K562 (cell line): ENCODE data around the gene SAT2. TPM values are rescaled to one million over a fixed set of nuclear protein-coding genes. Genes with fewer than 3 reads are reported as not detected.

Experiments
- ATAC-seq: fragments of 200-7000 bp; cut with Tn5 transposase; 3 replicates; pipeline ENCODE4 v1.9.1; 2020; ENCODE audit warnings: moderate library complexity
- BruUV-seq: library from RNA; stranded (reverse); fragments of 400-500 nt; replicated peaks from 2 replicates; lab custom pipeline; 2021; lab: Mats Ljungman, UMichigan
- CTCF ChIA-PET: fragments of 300-600 bp; formaldehyde crosslinking; extraction: SDS; loops from one replicate; lab custom pipeline; 2021; ENCODE audit warnings: low intra/inter-chr PET ratio; lab: Yijun Ruan, JAX
- POLR2A ChIA-PET: fragments of 300-600, 350-650 bp; sonication (Branson Sonifier 250); formaldehyde crosslinking; extraction: SDS; loops from one replicate; lab custom pipeline; 2021; ENCODE audit warnings: antibody characterized with exemption, inconsistent platforms; lab: Yijun Ruan, JAX
- DNase-seq, 4 experiments: peaks; one replicate each; pipeline versions ENCODE4 v3.0.0 to v3.0.0-alpha.2; 2011 to 2018; ENCODE audit warnings: low spot score in 3 of 4, mixed read lengths in 3 of 4; ENCODE audit errors: extremely low read depth in 1 of 4
- FAIRE-seq: peaks from 2 replicates; lab custom pipeline; 2011; peaks lifted over from hg19 to GRCh38; lab: Jason Lieb, UNC
- H2AFZ ChIP-seq: 2 replicates; pipeline ENCODE4 v1.6.0; 2011; ENCODE audit warnings: low read depth, low read length, control low read depth, inconsistent platforms
- H3K27ac ChIP-seq: fragments of 200-600 bp; 3 replicates; pipeline ENCODE4 v1.8.0; 2011; ENCODE audit warnings: low read depth, mild to moderate bottlenecking, control low read depth, inconsistent platforms, low read length, moderate library complexity, mixed read lengths; ENCODE audit errors: extremely low read depth
- H3K27me3 ChIP-seq, 2 experiments: fragments of 300-600 bp in 1 of 2; 2 replicates in 1 of 2; 3 replicates in 1 of 2; pipeline versions ENCODE4 v1.6.0 to v1.8.0; 2011; ENCODE audit warnings: inconsistent platforms in 2 of 2, low read length in 2 of 2, mild to moderate bottlenecking in 1 of 2, mixed read lengths in 1 of 2, moderate library complexity in 1 of 2; ENCODE audit not compliant: control insufficient read depth in 2 of 2, insufficient read depth in 2 of 2
- H3K36me3 ChIP-seq: fragments of 300-600 bp; 3 replicates; pipeline ENCODE4 v1.8.0; 2011; ENCODE audit warnings: mild to moderate bottlenecking, low read length, inconsistent platforms; ENCODE audit not compliant: control insufficient read depth, insufficient read depth
- H3K4me1 ChIP-seq, 2 experiments: fragments of 200-600 bp in 1 of 2; replicated peaks in 1 of 2; 2 replicates in 1 of 2; 3 replicates in 1 of 2; pipeline versions ENCODE4 v1.5.1 to v1.8.0; 2011; ENCODE audit warnings: inconsistent platforms in 2 of 2, low read length in 2 of 2, mild to moderate bottlenecking in 1 of 2, mixed read lengths in 1 of 2, moderate library complexity in 1 of 2; ENCODE audit not compliant: control insufficient read depth in 2 of 2, insufficient read depth in 2 of 2
- H3K4me2 ChIP-seq: 2 replicates; pipeline ENCODE4 v1.6.1; 2011; ENCODE audit warnings: low read length, control low read depth, inconsistent platforms, mixed read lengths; ENCODE audit not compliant: insufficient read depth
- H3K4me3 ChIP-seq: fragments of 200-600 bp; sonication (generic), shearing (Covaris generic); 2 replicates; pipeline ENCODE4 v1.5.1; 2016; ENCODE audit warnings: control low read depth, inconsistent platforms
- H3K79me2 ChIP-seq: fragments of 200-600 bp; 3 replicates; pipeline ENCODE4 v1.8.0; 2011; ENCODE audit warnings: low read length, inconsistent platforms; ENCODE audit not compliant: control insufficient read depth, insufficient read depth
- H3K9ac ChIP-seq, 2 experiments: 2 replicates each; pipeline versions ENCODE4 v1.6.0 to v1.6.1; 2011; ENCODE audit warnings: low read depth in 2 of 2, low read length in 2 of 2, control low read depth in 1 of 2, inconsistent platforms in 1 of 2, mild to moderate bottlenecking in 1 of 2, mixed read lengths in 1 of 2; ENCODE audit not compliant: insufficient read depth in 1 of 2
- H3K9me1 ChIP-seq: one replicate; pipeline ENCODE4 v1.6.0; 2011; ENCODE audit warnings: inconsistent platforms, mild to moderate bottlenecking, low read length, moderate library complexity; ENCODE audit not compliant: control insufficient read depth, insufficient read depth
- H3K9me3 ChIP-seq: replicated peaks from 2 replicates; pipeline ENCODE4 v1.5.1; 2011; ENCODE audit warnings: low read depth, low read length, inconsistent platforms; ENCODE audit not compliant: control insufficient read depth, insufficient read depth
- H4K20me1 ChIP-seq: replicated peaks from 2 replicates; pipeline ENCODE4 v1.6.1; 2011; ENCODE audit warnings: low read length, inconsistent platforms, mixed read lengths; ENCODE audit not compliant: control insufficient read depth, insufficient read depth
- BCOR ChIP-seq: fragments of 450-650 bp; IDR thresholded peaks from 2 replicates; pipeline ENCODE4 v1.6.1; 2016
- FIP1L1 ChIP-seq: fragments of 200-400 bp; formaldehyde crosslinking; IDR thresholded peaks from 2 replicates; pipeline ENCODE4 v1.6.1; 2018; ENCODE audit warnings: mild to moderate bottlenecking, low read depth, low read length; ENCODE audit not compliant: poor library complexity, severe bottlenecking
- HMG20B ChIP-seq: fragments of 250-450 bp; sonication (Bioruptor Pico); IDR thresholded peaks from 2 replicates; pipeline ENCODE4 v1.5.0; 2021; ENCODE audit warnings: mild to moderate bottlenecking
- HOXB6 ChIP-seq: fragments of 250-450 bp; sonication (Bioruptor Pico); IDR thresholded peaks from 2 replicates; pipeline ENCODE4 v1.5.1; 2022; ENCODE audit warnings: mild to moderate bottlenecking, borderline replicate concordance
- KLF16 ChIP-seq: IDR thresholded peaks from 2 replicates; pipeline ENCODE4 v1.6.1; 2016; ENCODE audit warnings: antibody characterized with exemption
- MBD2 ChIP-seq: sonication (generic); IDR thresholded peaks from 2 replicates; pipeline ENCODE4 v1.6.1; 2016; ENCODE audit warnings: low read depth, borderline replicate concordance
- POLR2AphosphoS5 ChIP-seq: IDR thresholded peaks from 2 replicates; pipeline ENCODE4 v1.6.1; 2011; ENCODE audit warnings: mild to moderate bottlenecking, low read depth, low read length, moderate library complexity; ENCODE audit not compliant: control insufficient read depth, insufficient read depth
- PTTG1 ChIP-seq: fragments of 450-650 bp; IDR thresholded peaks from 2 replicates; pipeline ENCODE4 v1.6.1; 2016; ENCODE audit warnings: low read depth, mild to moderate bottlenecking, missing genetic modification characterization, missing compliant biosample characterization
- RCOR1 ChIP-seq, 2 experiments: IDR thresholded peaks; 2 replicates each; pipeline ENCODE4 v1.6.1; 2012; ENCODE audit warnings: low read depth in 2 of 2, low read length in 2 of 2, borderline replicate concordance in 1 of 2, improper control_type of control experiment in 1 of 2
- RFX7 ChIP-seq: fragments of 250-450 bp; sonication (Bioruptor Pico); IDR thresholded peaks from 2 replicates; pipeline ENCODE4 v1.5.1; 2021; ENCODE audit warnings: mild to moderate bottlenecking
- SIN3B ChIP-seq: fragments of 450-650 bp; IDR thresholded peaks from 2 replicates; pipeline ENCODE4 v1.6.1; 2017; ENCODE audit warnings: low read depth, mild to moderate bottlenecking, moderate library complexity
- whole genome bisulfite sequencing: fragments of 100-300 bp; shearing (Covaris generic); methylation state at CpG from one replicate; pipeline ENCODE4 v1.1.6; 2016; ENCODE audit warnings: low coverage, mixed read lengths; ENCODE audit not compliant: insufficient coverage; ENCODE audit errors: missing lambda C conversion rate; 5-methylcytosine and 5-hydroxymethylcytosine counted together
- in situ Hi-C: fragments of 300-500 bp; cut with MboI; formaldehyde crosslinking; loops from 4 replicates; pipeline ENCODE4 v1.15.0; 2018; ENCODE audit warnings: inconsistent platforms, mixed read lengths
- intact Hi-C: fragments of 100-400 bp; cut with micrococcal nuclease; formaldehyde crosslinking; loops from 2 replicates; pipeline ENCODE4 v1.14.2; 2022
- polyA plus RNA-seq, 8 experiments: library from polyadenylated mRNA; depleted of rRNA in 4 of 8; stranded (reverse) in 5 of 8; unstranded in 3 of 8; fragments of >200 nt; fragmentation: Nextera tagmentation in 2 of 8; fragmentation: Illumina TruSeq in 1 of 8; extraction: Ambion mirVana in 2 of 8; extraction: Trizol in 1 of 8; gene quantifications; 2 replicates each; pipeline versions ENCODE4 v1.2.1 to v1.2.3, GENCODE V29; 2011 to 2014; ENCODE audit warnings: inconsistent platforms in 1 of 8, missing spikeins in 1 of 8
- total RNA-seq, 7 experiments: library from RNA; depleted of rRNA in 6 of 7; stranded (reverse); fragments of >200 nt in 6 of 7; fragmentation: Illumina TruSeq in 2 of 7; extraction: Trizol in 2 of 7; gene quantifications; 2 replicates each; pipeline versions ENCODE4 v1.2.1 to v1.2.3, GENCODE V29; 2011 to 2021; ENCODE audit warnings: low replicate concordance in 1 of 7
- TF ChIP-seq, protein P1 (sequence below): sonication (generic); formaldehyde crosslinking; IDR thresholded peaks from 2 replicates; pipeline ENCODE4 v1.9.0; 2022; ENCODE audit warnings: mild to moderate bottlenecking, missing genetic modification reagents
- TF ChIP-seq, protein P2 (sequence below): sonication (generic); formaldehyde crosslinking; IDR thresholded peaks from 2 replicates; pipeline ENCODE4 v1.8.1; 2023; ENCODE audit warnings: mild to moderate bottlenecking, missing genetic modification reagents, moderate library complexity
- TF ChIP-seq, protein P3 (sequence below): sonication (generic); formaldehyde crosslinking; IDR thresholded peaks from 2 replicates; pipeline ENCODE4 v1.8.0; 2023; ENCODE audit warnings: mild to moderate bottlenecking, missing genetic modification reagents
- TF ChIP-seq, protein P4 (sequence below): IDR thresholded peaks from 2 replicates; pipeline ENCODE4 v1.6.1; 2014; ENCODE audit warnings: antibody characterized with exemption
- TF ChIP-seq, protein P5 (sequence below): sonication (generic); formaldehyde crosslinking; IDR thresholded peaks from 2 replicates; pipeline ENCODE4 v1.8.0; 2022; ENCODE audit warnings: missing genetic modification reagents, mild to moderate bottlenecking, borderline replicate concordance

Gene SAT2
- total and polyA plus RNA-seq, 9 of the 15 experiments (the other 6 are each of a cell fraction or from before 2014, with no cell fraction given), result 2.0 to 8.0 (median 5.3) TPM

DNA sequence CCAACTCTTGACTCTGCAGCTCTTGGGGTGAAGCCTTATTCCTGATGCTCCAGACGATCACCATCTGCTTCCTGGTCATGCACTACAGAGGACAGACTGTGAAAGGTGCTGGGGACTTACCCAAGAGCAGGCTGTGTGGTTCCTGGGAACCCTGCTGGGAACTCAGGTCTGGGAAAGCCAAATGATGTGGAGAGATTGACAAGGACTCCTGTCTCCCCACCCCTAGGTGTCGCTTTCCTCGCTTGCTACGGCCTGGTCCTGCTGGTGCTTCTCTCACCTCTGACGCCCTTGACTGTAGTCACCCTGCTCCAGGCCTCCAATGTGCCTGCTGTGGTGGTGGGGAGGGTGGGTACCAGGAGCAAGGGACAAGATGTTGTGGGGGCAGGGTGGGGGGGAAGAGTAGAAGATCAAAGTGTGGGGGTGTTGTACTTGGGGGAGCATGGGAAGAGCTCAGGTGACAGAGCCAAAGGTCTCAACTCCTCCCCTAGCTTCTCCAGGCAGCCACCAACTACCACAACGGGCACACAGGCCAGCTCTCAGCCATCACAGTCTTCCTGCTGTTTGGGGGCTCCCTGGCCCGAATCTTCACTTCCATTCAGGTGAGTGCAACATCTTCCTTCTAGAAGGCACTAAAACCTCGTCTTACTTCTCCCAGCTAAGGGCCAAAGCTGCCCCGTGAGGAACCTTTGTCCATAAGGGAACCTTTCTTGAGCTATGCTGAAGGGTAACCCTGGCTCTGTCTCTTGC is 40.8 kb downstream of the SAT2 start:
- Histone ChIP-seq H3K4me2 (peak overlapping the region; percentile 94), H3K9ac (peak overlapping the region; percentile 53 to 72; a peak in 3 of 4 replicates), H3K9me3 (no peaks in the 10 kb centered on the region), H3K4me3 (no peak overlapping the region), H3K4me1 (peaks cover 43 to 68% of the 10 kb centered on the region in 2 experiments), H2AFZ (no peak overlapping the region), H3K36me3 (peaks cover 55% of the 10 kb centered on the region), H3K79me2 (peaks cover 63% of the 10 kb centered on the region), H3K9me1 (no peaks in the 10 kb centered on the region), H3K27ac (peak overlapping the region; percentile 99), H4K20me1 (no peaks in the 10 kb centered on the region), H3K27me3 (no peaks in the 10 kb centered on the region)
- ATAC-seq (peak; percentile 58), DNase-seq (peak; percentile 56 to 87 (median 61)), FAIRE-seq (peak; percentile 91)
- ChIA-PET CTCF (interaction anchor here (1.1 kb wide), 1 partner anchor 100 kb away, joined by 3 read pairs; the partner anchor contains the start of gene TP53), POLR2A (interaction anchor here (0.5 to 2.8 kb wide), 6 partner anchors 14 to 231 kb away, joined by 3 to 24 read pairs (median 4); partner anchors contain the start of genes TP53 and WRAP53)
- intact Hi-C loops (loop anchor here (5.0 kb wide), 1 partner anchor 100 kb away; the partner anchor contains the start of genes TP53 and WRAP53), in situ Hi-C loops (no loop called here)
- 25% methylated on average over 7 of the region's 9 CpGs for WGBS
- BruUV-seq, result no TSS peak
- TF ChIP-seq, protein P1, sequence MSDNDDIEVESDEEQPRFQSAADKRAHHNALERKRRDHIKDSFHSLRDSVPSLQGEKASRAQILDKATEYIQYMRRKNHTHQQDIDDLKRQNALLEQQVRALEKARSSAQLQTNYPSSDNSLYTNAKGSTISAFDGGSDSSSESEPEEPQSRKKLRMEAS (CRISPR knock-in tag), result no peak
- no peak for TF ChIP-seq FIP1L1
- TF ChIP-seq, protein P2, sequence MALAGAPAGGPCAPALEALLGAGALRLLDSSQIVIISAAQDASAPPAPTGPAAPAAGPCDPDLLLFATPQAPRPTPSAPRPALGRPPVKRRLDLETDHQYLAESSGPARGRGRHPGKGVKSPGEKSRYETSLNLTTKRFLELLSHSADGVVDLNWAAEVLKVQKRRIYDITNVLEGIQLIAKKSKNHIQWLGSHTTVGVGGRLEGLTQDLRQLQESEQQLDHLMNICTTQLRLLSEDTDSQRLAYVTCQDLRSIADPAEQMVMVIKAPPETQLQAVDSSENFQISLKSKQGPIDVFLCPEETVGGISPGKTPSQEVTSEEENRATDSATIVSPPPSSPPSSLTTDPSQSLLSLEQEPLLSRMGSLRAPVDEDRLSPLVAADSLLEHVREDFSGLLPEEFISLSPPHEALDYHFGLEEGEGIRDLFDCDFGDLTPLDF (CRISPR knock-in tag), result no peak
- no peak for TF ChIP-seq SIN3B
- TF ChIP-seq, protein P3, sequence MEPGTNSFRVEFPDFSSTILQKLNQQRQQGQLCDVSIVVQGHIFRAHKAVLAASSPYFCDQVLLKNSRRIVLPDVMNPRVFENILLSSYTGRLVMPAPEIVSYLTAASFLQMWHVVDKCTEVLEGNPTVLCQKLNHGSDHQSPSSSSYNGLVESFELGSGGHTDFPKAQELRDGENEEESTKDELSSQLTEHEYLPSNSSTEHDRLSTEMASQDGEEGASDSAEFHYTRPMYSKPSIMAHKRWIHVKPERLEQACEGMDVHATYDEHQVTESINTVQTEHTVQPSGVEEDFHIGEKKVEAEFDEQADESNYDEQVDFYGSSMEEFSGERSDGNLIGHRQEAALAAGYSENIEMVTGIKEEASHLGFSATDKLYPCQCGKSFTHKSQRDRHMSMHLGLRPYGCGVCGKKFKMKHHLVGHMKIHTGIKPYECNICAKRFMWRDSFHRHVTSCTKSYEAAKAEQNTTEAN (CRISPR knock-in tag), result no peak
- TF ChIP-seq, protein P4, sequence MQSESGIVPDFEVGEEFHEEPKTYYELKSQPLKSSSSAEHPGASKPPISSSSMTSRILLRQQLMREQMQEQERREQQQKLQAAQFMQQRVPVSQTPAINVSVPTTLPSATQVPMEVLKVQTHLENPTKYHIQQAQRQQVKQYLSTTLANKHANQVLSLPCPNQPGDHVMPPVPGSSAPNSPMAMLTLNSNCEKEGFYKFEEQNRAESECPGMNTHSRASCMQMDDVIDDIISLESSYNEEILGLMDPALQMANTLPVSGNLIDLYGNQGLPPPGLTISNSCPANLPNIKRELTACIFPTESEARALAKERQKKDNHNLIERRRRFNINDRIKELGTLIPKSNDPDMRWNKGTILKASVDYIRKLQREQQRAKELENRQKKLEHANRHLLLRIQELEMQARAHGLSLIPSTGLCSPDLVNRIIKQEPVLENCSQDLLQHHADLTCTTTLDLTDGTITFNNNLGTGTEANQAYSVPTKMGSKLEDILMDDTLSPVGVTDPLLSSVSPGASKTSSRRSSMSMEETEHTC, result no peak
- no peak for TF ChIP-seq BCOR
- TF ChIP-seq HMG20B (CRISPR knock-in tag), result no peak
- no peak for TF ChIP-seq MBD2
- no peak for TF ChIP-seq HOXB6
- TF ChIP-seq, protein P5, sequence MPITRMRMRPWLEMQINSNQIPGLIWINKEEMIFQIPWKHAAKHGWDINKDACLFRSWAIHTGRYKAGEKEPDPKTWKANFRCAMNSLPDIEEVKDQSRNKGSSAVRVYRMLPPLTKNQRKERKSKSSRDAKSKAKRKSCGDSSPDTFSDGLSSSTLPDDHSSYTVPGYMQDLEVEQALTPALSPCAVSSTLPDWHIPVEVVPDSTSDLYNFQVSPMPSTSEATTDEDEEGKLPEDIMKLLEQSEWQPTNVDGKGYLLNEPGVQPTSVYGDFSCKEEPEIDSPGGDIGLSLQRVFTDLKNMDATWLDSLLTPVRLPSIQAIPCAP (CRISPR knock-in tag), result no peak
- no peak for TF ChIP-seq PTTG1 (tag)
- no peak for TF ChIP-seq KLF16
- peak in 1 of 2 experiments; percentile 63; a peak in 2 of 4 replicates for TF ChIP-seq RCOR1 (IDR thresholded peaks at IDR 0.05; ENCODE audit: borderline replicate concordance in 1 of 2, low read depth in 2 of 2, low read length in 2 of 2)
- no peak for TF ChIP-seq RFX7 (CRISPR knock-in tag)
- 0 out of 2 replicates have a peak, but pooled peaks have one; percentile 6 for TF ChIP-seq POLR2AphosphoS5
